GM18499 (cell line): ENCODE results near the gene FSTL4.

ENCODE experiments used
- ATAC-seq: cut with Tn5 transposase; IDR thresholded peaks from one replicate; pipeline ENCODE4 v1.9.1; 2021; ENCODE audit warnings: moderate number of reproducible peaks; ENCODE audit not compliant: insufficient read depth, unreplicated experiment

FSTL4 gene

GRCh38 chr5:133393776-133394476, 218.4 kb downstream of the FSTL4 start:
- ATAC-seq: no peak

DNA sequence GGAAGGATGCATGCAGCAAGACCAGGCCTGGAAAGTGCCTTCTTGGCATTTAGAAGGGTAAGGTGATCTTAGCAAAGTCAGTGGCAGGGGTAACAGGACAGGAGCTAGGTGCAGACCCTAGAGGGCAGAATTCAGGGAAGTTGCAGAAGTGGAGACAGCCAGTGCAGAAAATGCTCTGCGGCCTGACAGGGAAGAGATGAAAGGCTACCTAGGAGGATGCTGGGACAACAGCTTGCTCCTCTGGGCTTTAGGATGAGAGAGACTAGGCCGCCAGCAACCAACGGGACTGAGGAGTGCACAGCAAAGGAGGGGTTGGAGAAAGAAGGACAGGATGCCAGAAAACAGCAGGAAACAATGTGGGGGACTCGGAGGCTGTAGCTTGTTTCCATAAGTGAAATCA, 219.9 kb downstream of the FSTL4 start:
- ATAC-seq: no peak

DNA sequence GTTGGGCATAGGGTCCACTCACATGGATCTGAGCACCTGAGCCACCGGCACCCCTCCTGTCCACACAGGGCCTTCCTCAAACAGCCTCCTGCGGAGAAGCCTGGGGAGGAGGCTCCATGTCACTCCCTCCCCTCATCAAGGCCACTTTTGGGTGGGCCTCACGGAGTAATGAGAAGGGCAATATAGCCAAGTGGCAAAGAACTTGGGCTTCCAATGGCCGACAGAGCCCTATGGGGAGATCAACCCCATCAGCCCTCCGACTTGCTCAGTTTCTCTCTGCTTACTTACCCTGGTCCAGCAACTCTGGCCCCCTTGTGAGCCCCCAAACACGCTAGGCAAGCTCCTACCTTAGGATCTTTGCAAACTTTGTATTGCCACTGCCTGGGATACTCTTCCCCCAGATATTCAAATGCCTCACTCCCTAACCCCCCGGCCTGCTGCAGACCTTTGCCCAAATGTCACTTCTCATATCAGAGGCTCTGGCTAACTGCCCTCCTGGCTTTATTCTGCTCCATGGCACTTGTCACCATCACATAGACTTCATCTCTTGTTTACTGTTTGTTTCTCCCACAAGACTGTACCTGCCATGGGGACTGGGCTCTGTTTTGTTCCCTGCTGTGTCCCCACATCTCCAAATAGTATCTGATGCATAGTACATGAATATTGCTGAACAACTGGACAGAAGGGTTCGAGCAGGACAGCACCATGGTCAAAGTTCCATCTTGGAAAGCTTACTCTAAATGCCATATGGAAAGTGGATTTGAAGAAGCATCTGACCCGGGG, 220.8 kb downstream of the FSTL4 start:
- no peak for ATAC-seq

- ATAC-seq: no peak
Observed at GRCh38 chr5:133390416-133391353, 221.7 kb downstream of the FSTL4 start.

GRCh38 chr5:133389066-133389590, 223.2 kb downstream of the FSTL4 start:
- ATAC-seq: no peak

DNA sequence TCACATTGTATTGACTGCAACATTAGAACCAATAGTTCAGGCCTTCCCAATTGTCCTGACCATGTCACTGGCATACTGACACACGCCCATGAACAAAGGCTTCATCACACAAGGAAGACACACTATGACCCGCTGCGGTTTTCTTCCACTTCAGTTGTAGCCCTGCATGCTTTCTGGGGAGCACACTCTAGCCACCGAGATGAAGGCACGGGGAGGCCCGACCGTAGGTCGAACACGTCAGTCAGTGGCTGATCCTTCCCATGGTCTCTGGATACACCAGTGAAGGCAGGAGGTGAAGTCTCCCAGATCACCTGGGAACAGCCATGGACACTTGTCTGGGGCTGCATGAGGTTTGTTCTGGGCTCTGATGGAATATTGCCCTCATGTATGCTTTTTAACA, 224.7 kb downstream of the FSTL4 start:
- ATAC-seq: no peak

DNA sequence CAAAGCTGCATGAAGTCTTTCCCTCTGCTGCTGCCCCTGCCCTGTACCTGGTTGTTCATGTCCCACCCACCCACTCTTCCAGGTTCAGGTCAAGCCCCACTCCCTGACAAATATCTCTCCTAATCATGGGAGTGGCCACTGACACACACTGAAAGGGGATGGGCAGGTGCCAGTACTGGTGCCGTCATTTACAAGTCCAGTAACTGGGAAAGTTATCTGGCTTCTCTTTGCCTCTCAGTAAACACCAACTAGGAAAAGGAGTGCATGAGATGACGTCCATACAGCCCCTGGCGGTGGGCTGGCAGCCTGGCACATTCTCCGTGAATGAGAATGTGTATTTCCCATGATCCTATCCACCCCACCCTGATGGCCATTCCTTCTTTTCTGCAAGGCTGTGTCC, 225.2 kb downstream of the FSTL4 start:
- ATAC-seq: no peak

- ATAC-seq: no peak
Observed at GRCh38 chr5:133386662-133387061, 225.7 kb downstream of the FSTL4 start.

DNA sequence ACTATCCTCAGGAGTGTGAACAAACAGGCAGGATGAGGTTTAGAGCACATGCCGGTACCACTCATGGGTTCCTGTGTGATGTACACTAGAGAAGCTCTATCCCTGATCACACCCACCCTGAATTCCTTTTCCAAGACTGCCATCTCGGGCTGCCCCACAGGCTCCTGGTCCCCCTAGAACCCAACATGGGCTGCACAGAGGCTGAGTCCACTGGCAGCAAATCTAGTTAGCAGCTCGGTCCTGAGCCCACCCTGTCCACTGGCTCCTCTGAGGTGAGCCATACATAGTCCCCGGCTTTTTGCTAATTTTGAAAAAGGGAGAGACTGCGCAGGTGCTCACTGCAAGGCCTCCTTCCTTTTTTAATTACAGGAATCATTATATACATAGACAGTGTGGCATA, 227.0 kb downstream of the FSTL4 start:
- no peak for ATAC-seq

- no peak for ATAC-seq
Observed at GRCh38 chr5:133384903-133385302, 227.4 kb downstream of the FSTL4 start.

GRCh38 chr5:133384120-133384855, 228.1 kb downstream of the FSTL4 start:
- ATAC-seq: no peak

DNA sequence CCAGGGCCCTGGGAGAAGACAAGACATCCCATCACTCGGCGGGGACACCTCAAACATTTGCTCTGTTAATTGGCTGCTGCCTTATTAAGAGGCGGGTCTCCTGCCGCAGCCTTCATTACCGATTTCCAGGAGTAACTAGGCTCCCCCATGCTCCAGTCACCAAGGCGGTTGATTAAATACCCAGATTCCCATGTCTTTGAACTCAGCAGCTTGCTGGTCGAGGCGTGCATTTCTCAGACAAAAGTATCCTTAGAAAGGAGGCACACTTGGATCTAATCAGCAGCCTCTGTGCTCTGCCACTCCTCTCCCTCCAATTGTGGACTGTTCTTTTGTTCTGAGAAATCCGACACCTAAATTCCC, 228.8 kb downstream of the FSTL4 start:
- no peak for ATAC-seq

DNA sequence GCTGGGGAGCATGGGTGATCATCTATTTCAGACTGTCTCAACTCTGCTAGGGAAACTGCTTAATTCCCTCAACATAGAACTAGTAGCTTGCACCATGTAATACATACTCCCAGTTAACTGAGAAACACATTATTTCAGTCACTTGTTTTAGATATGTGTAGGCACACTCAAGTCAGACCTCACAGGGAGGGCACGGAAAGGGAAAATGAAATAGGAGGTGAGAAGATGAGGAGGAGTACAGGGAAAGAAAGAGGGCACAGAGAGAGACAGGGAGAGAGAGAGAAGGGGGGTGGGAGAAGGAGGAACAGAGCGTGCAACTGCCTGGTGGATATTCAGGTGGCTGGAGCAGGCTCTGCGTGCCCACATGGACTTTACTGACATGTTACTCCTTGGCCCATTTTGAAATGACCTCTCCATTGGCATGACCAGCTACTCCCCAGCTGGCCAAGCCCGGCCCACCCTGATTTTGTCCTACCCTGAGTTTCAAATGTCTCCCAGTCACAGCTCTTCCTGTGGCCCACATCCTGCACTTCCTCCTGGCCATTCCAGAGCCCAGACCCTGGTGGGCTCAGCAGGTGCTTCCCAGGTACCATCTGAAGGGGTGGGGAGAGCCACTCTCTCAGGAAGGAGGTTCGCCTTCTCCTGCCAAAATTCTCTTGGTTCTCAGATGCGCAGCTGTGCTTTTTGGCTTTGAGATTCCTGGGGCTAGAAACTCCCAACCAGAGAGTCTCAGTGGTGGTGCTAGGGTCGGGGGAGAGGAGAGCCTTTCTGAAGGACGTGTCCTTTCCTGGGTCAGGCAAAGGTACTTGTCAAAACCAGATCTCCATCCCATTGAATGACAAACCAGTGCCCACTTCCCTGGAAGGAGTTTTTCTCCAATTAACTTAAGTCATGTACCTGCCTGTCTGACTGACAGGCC, 229.4 kb downstream of the FSTL4 start:
- no peak for ATAC-seq

DNA sequence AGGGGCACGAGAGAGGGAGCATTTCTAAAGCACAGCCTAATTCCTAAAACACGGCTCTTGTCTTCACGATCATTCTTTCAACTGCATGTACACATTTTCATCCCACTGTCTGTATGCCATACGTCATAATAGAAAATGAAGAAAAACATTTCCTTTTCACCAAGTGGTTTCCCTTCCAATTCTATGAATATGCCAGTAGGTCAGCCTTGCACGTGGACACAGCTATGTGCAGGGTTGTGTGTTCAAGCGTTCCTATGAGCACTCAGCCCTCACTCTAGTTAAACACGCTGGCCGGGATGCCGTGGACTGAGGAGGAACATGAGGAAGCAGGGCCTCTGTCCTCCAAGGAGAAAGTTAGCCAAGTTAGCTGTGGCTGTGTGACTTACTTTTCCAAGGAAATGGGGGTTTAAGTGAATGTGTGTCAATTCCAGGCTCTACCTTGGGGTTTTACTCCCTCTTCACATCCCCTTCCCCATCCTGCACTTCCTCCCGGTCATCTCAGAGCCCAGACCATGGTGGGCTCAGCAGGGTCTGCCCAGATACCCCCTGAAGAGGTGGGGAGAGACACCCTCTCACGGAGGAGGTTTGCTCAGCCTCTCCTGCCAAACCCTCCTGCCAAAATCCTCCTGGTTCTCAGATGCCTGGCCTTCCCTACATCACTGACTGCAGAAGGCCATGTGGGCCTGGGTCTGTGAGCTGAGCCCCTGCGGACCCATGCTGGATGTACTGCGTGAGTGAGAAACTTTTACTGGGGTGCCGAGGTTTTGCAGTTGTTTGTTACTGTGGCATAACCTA, 230.6 kb downstream of the FSTL4 start:
- no peak for ATAC-seq

DNA sequence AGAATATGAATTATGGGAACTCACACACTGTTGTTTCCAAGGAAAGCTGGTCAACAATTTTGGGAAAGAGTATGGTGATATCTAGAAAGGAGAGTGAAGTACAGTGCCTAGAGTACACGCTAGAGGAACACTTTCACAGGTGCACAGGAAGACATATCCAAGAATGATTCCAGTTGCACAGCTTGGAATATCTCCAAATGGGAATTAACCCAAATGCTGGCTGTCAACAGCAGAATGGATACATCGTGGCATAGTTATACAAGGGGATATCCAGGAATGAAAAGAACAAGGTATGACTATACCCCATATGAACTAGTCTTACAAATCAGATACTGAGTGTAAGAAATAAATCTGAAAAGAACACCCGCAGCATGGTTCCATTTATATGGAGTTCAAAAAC, 231.3 kb downstream of the FSTL4 start:
- no peak for ATAC-seq

- no peak for ATAC-seq
Observed at GRCh38 chr5:133377736-133378135, 234.6 kb downstream of the FSTL4 start.

DNA sequence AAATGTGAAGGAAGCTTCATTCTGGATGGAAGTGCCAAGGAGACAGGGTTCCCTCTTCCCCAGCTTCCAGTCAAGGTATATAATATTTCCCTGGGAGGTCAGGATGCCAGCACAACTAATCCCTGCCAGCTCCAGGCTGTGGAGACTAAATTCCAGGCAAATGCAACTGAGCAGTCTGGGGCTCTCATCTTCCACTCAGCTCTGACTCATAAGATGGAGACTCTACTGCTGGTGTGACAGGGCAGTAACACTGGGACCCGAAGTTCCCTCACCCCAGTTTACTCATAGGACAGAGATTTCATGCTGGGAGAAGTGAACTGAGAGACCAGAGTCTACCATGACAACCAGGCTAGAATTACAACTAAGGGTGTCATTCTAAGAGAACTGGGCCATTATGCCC, 235.4 kb downstream of the FSTL4 start:
- ATAC-seq: no peak
